NB4 (cell line): ENCODE data around the gene IQCE.

Source experiments
- DNase-seq: peaks from one replicate; pipeline ENCODE4 v3.0.0; 2010; ENCODE audit warnings: low read depth
- H3K4me3 ChIP-seq: one replicate; pipeline ENCODE4 v1.5.1; 2011; ENCODE audit warnings: mild to moderate bottlenecking, low read depth, low read length, moderate library complexity
- CTCF ChIP-seq: IDR thresholded peaks from one replicate; pipeline ENCODE4 v1.5.1; 2012; ENCODE audit warnings: low read depth, low read length
- MAX ChIP-seq: IDR thresholded peaks from 2 replicates; pipeline ENCODE4 v1.6.1; 2011; ENCODE audit warnings: low read depth, low read length
- MYC ChIP-seq: IDR thresholded peaks from 2 replicates; pipeline ENCODE4 v1.6.1; 2011; ENCODE audit warnings: low read depth, low read length
- POLR2A ChIP-seq: IDR thresholded peaks from 2 replicates; pipeline ENCODE4 v1.6.1; 2011; ENCODE audit warnings: mild to moderate bottlenecking; ENCODE audit not compliant: insufficient read length; ENCODE audit errors: extremely low read depth

Gene IQCE

GRCh38 chr7:2521341-2521745, 37.4 kb upstream of the IQCE start:
- peak overlapping the region; percentile 7 for H3K4me3 ChIP-seq

GRCh38 chr7:2521952-2522591, 36.7 kb upstream of the IQCE start:
- DNase-seq, result peak; percentile 77
- TF ChIP-seq MYC (no peak), MAX (no peak), CTCF (no peak), POLR2A (no peak)
- peak overlapping the region; percentile 36 for H3K4me3 ChIP-seq

More at GRCh38 chr7:2521341-2521745, 37.4 kb upstream of the IQCE start:
- TF ChIP-seq MAX (no peak), POLR2A (no peak), MYC (no peak), CTCF (no peak)
- no peak for DNase-seq

GRCh38 chr7:2522780-2523433, 35.9 kb upstream of the IQCE start:
- TF ChIP-seq MYC (no peak), POLR2A (no peak), MAX (no peak), CTCF (no peak)
- DNase-seq, result no peak
- H3K4me3 ChIP-seq, result no peak overlapping the region

GRCh38 chr7:2523461-2523936, 35.3 kb upstream of the IQCE start:
- no peak for TF ChIP-seq MYC
- no peak for TF ChIP-seq MAX
- TF ChIP-seq CTCF, result no peak
- no peak for TF ChIP-seq POLR2A
- no peak overlapping the region for H3K4me3 ChIP-seq
- DNase-seq, result no peak

DNA sequence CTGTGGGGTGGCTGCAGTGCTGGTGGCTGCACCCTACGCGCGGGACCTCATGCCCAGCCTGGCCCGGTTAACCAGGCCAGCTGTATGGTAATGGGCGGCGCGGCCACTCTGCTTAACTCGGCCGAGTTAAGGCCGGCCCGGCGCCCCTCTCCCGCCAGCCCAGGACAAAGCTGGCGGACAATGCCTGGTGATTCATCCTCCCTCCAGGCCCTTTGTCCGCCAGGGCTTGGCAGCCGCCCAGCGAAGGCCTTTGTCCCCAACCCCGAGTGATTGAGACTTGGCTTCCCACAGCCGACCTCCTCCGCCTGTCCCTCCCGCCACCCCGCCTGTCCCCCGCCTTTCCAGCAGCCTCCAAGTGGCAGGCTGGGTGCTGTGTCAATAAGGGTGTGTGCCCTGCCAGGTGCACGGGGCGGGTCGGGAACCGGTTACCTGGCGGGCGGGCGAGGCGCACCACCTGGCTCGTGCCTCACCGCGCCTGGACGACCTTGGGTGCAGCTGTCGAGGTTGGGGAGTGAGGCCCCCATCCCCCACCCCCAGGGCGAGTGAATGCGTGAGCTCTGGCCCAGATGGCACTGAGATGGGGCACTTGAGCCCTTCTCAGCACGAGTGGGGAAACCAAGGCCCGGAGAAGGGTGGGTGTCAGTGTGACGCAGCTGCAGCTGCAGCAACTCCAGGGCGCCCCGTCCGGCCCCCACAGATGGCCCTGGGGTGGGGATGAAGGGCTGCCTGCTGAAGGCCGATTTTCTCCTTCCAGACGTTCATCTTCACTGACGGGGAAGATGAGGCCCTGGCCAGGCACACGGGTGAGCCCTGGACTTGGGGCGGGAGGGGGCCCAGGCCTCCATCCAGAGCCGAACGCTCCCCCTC, 34.6 kb upstream of the IQCE start:
- DNase-seq, result no peak
- no peak overlapping the region for H3K4me3 ChIP-seq
- TF ChIP-seq CTCF (no peak), POLR2A (no peak), MAX (no peak), MYC (no peak)
